HCT116 (cell line): Measurements from ENCODE around the gene MYO5C. TPM values are rescaled to one million over a fixed set of nuclear protein-coding genes. Genes with fewer than 3 reads are reported as not detected.

ENCODE experiments used
- ATAC-seq: fragments of 200-7000 bp; cut with Tn5 transposase; 2 replicates; pipeline ENCODE4 v1.9.1; 2020; ENCODE audit warnings: mild to moderate bottlenecking, moderate library complexity
- BruUV-seq: library from RNA; stranded (reverse); fragments of 400-500 nt; replicated peaks from 2 replicates; lab custom pipeline; 2021; lab: Mats Ljungman, UMichigan
- CTCF ChIA-PET: fragments of 300-600 bp; sonication (Branson Sonifier 250); formaldehyde crosslinking; loops from one replicate; lab custom pipeline; 2021; ENCODE audit warnings: antibody characterized with exemption; lab: Charles Lee
- POLR2A ChIA-PET: fragments of 300-600, 350-600 bp; sonication (Branson Sonifier 250); formaldehyde crosslinking; loops from one replicate; lab custom pipeline; 2021; ENCODE audit warnings: antibody characterized with exemption; lab: Charles Lee
- RAD21 ChIA-PET, 2 experiments: fragments of 300-600 bp; sonication (Branson Sonifier 250); formaldehyde crosslinking; loops; one replicate each; lab custom pipeline; 2023; ENCODE audit warnings: low total read pairs in 2 of 2; ENCODE audit not compliant: uncharacterized antibody in 2 of 2, unreplicated experiment in 2 of 2, low non-redundant PET in 1 of 2; lab: Charles Lee
- DNase-seq: peaks from one replicate; pipeline ENCODE4 v3.0.0-alpha.2; 2010; ENCODE audit warnings: low read depth, low spot score
- H2AFZ ChIP-seq: fragments of 200-600 bp; shearing (Covaris generic), sonication (generic); 2 replicates; pipeline ENCODE4 v1.6.1; 2017; ENCODE audit warnings: low read depth, mixed run types, mixed read lengths, antibody characterized with exemption, low read length; ENCODE audit not compliant: poor library complexity, severe bottlenecking
- H3K27ac ChIP-seq: 2 replicates; pipeline ENCODE4 v1.5.1; 2012; ENCODE audit warnings: low read depth, low read length
- H3K27me3 ChIP-seq: fragments of 200-600 bp; sonication (generic); 2 replicates; pipeline ENCODE4 v1.6.1; 2016; ENCODE audit warnings: mixed run types, low read length, mixed read lengths; ENCODE audit not compliant: insufficient read depth
- H3K36me3 ChIP-seq, 2 experiments: fragments of 200-500 bp in 1 of 2; fragments of 200-600 bp in 1 of 2; sonication (Bioruptor generic) in 1 of 2; sonication (generic) in 1 of 2; 2 replicates each; pipeline versions ENCODE4 v1.5.1 to v1.6.1; 2014 to 2016; ENCODE audit warnings: low read length in 2 of 2, inconsistent platforms in 1 of 2, mixed read lengths in 1 of 2, mixed run types in 1 of 2; ENCODE audit not compliant: insufficient read depth in 2 of 2, control insufficient read depth in 1 of 2
- H3K4me1 ChIP-seq, 2 experiments: fragments of 200-600 bp in 1 of 2; sonication (generic) in 1 of 2; 2 replicates each; pipeline versions ENCODE4 v1.5.1 to v1.6.1; 2012 to 2017; ENCODE audit warnings: low read length in 2 of 2, inconsistent platforms in 1 of 2, mild to moderate bottlenecking in 1 of 2, mixed read lengths in 1 of 2, mixed run types in 1 of 2, moderate library complexity in 1 of 2; ENCODE audit not compliant: insufficient read depth in 2 of 2, control insufficient read depth in 1 of 2
- H3K4me2 ChIP-seq: fragments of 200-600 bp; sonication (generic); 2 replicates; pipeline ENCODE4 v1.6.1; 2017; ENCODE audit warnings: mixed run types, low read length, mixed read lengths
- H3K4me3 ChIP-seq, 2 experiments: fragments of 200-600 bp in 1 of 2; sonication (generic) in 1 of 2; replicated peaks in 1 of 2; 2 replicates each; pipeline ENCODE4 v1.5.1; 2011 to 2016; ENCODE audit warnings: low read length in 2 of 2, control low read depth in 1 of 2, low read depth in 1 of 2, mild to moderate bottlenecking in 1 of 2, mixed read lengths in 1 of 2, mixed run types in 1 of 2
- H3K79me2 ChIP-seq: fragments of 200-600 bp; sonication (generic); 2 replicates; pipeline ENCODE4 v1.6.1; 2017; ENCODE audit warnings: mild to moderate bottlenecking, mixed run types, low read length, moderate library complexity, mixed read lengths; ENCODE audit not compliant: insufficient read depth
- H3K9ac ChIP-seq: fragments of 200-600 bp; sonication (generic); 2 replicates; pipeline ENCODE4 v1.6.1; 2016; ENCODE audit warnings: low read length, mixed read lengths
- H3K9me2 ChIP-seq: fragments of 200-600 bp; sonication (generic), shearing (Covaris generic); 2 replicates; pipeline ENCODE4 v1.6.1; 2017; ENCODE audit warnings: mixed run types, mild to moderate bottlenecking, moderate library complexity; ENCODE audit not compliant: insufficient read depth
- H3K9me3 ChIP-seq, 2 experiments: fragments of 200-500 bp in 1 of 2; fragments of 200-600 bp in 1 of 2; sonication (Bioruptor generic) in 1 of 2; sonication (generic) in 1 of 2; 2 replicates each; pipeline ENCODE4 v1.6.1; 2014 to 2017; ENCODE audit warnings: low read length in 2 of 2, mixed read lengths in 2 of 2, inconsistent platforms in 1 of 2, low read depth in 1 of 2, mild to moderate bottlenecking in 1 of 2, mixed run types in 1 of 2, moderate library complexity in 1 of 2; ENCODE audit not compliant: control insufficient read depth in 1 of 2, insufficient read depth in 1 of 2
- H4K20me1 ChIP-seq: fragments of 200-600 bp; sonication (generic), shearing (Covaris generic); 2 replicates; pipeline ENCODE4 v1.6.1; 2017; ENCODE audit warnings: mixed run types, mild to moderate bottlenecking, moderate library complexity; ENCODE audit not compliant: insufficient read depth
- ATF3 ChIP-seq: IDR thresholded peaks from 2 replicates; pipeline ENCODE4 v1.6.1; 2012
- CBX3 ChIP-seq: IDR thresholded peaks from 2 replicates; pipeline ENCODE4 v1.6.1; 2012; ENCODE audit warnings: low read depth
- CEBPB ChIP-seq: IDR thresholded peaks from 2 replicates; pipeline ENCODE4 v1.6.1; 2012; ENCODE audit warnings: low read depth
- EGR1 ChIP-seq: IDR thresholded peaks from 2 replicates; pipeline ENCODE4 v1.6.1; 2012; ENCODE audit warnings: low read depth
- EZH2phosphoT487 ChIP-seq: fragments of 200-600 bp; IDR thresholded peaks from 2 replicates; pipeline ENCODE4 v1.6.1; 2018; ENCODE audit warnings: antibody characterized with exemption, borderline replicate concordance
- FOSL1 ChIP-seq: IDR thresholded peaks from 2 replicates; pipeline ENCODE4 v1.6.1; 2012; ENCODE audit warnings: low read depth
- JUND ChIP-seq: IDR thresholded peaks from 2 replicates; pipeline ENCODE4 v1.6.1; 2012
- MAX ChIP-seq: IDR thresholded peaks from 2 replicates; pipeline ENCODE4 v1.6.1; 2012
- POLR2AphosphoS5 ChIP-seq: IDR thresholded peaks from 2 replicates; pipeline ENCODE4 v1.6.1; 2011; ENCODE audit warnings: mild to moderate bottlenecking, low read depth, low read length, moderate library complexity
- RAD21 ChIP-seq: IDR thresholded peaks from 2 replicates; pipeline ENCODE4 v1.6.1; 2012; ENCODE audit warnings: low read depth, mild to moderate bottlenecking
- REST ChIP-seq: IDR thresholded peaks from 2 replicates; pipeline ENCODE4 v1.6.1; 2012; ENCODE audit warnings: low read depth
- SIN3A ChIP-seq: IDR thresholded peaks from 2 replicates; pipeline ENCODE4 v1.6.1; 2012; ENCODE audit warnings: low read depth
- TCF7L2 ChIP-seq: IDR thresholded peaks from 2 replicates; pipeline ENCODE4 v1.7.0; 2011; ENCODE audit warnings: borderline replicate concordance, inconsistent platforms; ENCODE audit not compliant: insufficient read depth, insufficient read length; ENCODE audit errors: extremely low read depth
- YY1 ChIP-seq: IDR thresholded peaks from 2 replicates; pipeline ENCODE4 v1.6.1; 2011; ENCODE audit warnings: low read length, low read depth, moderate library complexity, mild to moderate bottlenecking; ENCODE audit not compliant: insufficient replicate concordance; ENCODE audit errors: extremely low read depth
- ZFX ChIP-seq: fragments of 450-650 bp; IDR thresholded peaks from 2 replicates; pipeline ENCODE4 v1.6.1; 2017
- ZNF274 ChIP-seq: fragments of 200-500 bp; sonication (Bioruptor generic); IDR thresholded peaks from 2 replicates; pipeline ENCODE4 v1.6.1; 2014; ENCODE audit warnings: mild to moderate bottlenecking, low read depth, low read length, inconsistent platforms
- intact Hi-C: fragments of 100-400 bp; cut with micrococcal nuclease; formaldehyde crosslinking; loops from 2 replicates; pipeline ENCODE4 v1.10.0; 2022
- total RNA-seq: library from RNA; stranded (reverse); gene quantifications from one replicate; pipeline ENCODE4 v1.2.1, GENCODE V29; 2021; ENCODE audit not compliant: unreplicated experiment

Gene MYO5C
- total RNA-seq, 1 experiment from 2014 or later: 34.0 TPM

- TF ChIP-seq MAX (no peak), EZH2phosphoT487 (no peak), POLR2AphosphoS5 (no peak), CEBPB (no peak), YY1 (no peak), CBX3 (no peak), ZFX (no peak), REST (no peak), FOSL1 (no peak), ZNF274 (no peak), RAD21 (no peak), TCF7L2 (no peak), EGR1 (no peak), SIN3A (no peak), ATF3 (no peak), JUND (no peak)
- no peak for ATAC-seq
- CTCF ChIA-PET: interaction anchor here (2.5 kb wide), 1 partner anchor 13 kb away, joined by 12 read pairs; no protein-coding TSS in a partner anchor
These were observed 73.9 kb downstream of the MYO5C start for GRCh38 chr15:52221730-52222129.

More at GRCh38 chr15:52221730-52222129, 73.9 kb downstream of the MYO5C start:
- no peaks in the 10 kb centered on the region for H3K27me3 ChIP-seq
- no peak for DNase-seq
- no peaks in the 10 kb centered on the region for H4K20me1 ChIP-seq
- peaks cover 49 to 52% of the 10 kb centered on the region in 2 experiments for H3K36me3 ChIP-seq
- H3K9me3 ChIP-seq: no peaks in the 10 kb centered on the region
- BruUV-seq: no TSS peak
- H3K9ac ChIP-seq: no peak overlapping the region
- no peak overlapping the region for H3K4me2 ChIP-seq
- H3K27ac ChIP-seq: no peak overlapping the region
- ChIA-PET RAD21 (no interaction called here), POLR2A (no interaction called here)
- no peaks in the 10 kb centered on the region for H3K4me1 ChIP-seq
- intact Hi-C loops: no loop called here
- H3K79me2 ChIP-seq: no peaks in the 10 kb centered on the region
- no peaks in the 10 kb centered on the region for H3K9me2 ChIP-seq
- no peak overlapping the region for H2AFZ ChIP-seq
- H3K4me3 ChIP-seq: no peak overlapping the region
